Stimulated activated naive CD8-positive, alpha-beta T cell treated with anti-CD3 and anti-CD28 coated beads, Interleukin-15, Interleukin-2, amounts not matched to agents 100 ng/mL and 50 ng/mL, for 24 hours (primary cell): ENCODE measurements around the gene TXNDC5.
"Not testable (repeated sequence)": the region's sequence is repeated elsewhere in the genome, so short reads cannot be mapped to it uniquely, and the experiment has no call there.

Source experiments
- H3K27ac Mint-ChIP-seq: one replicate; pipeline ENCODE4 v1.8.0; 2021; ENCODE audit warnings: mild to moderate bottlenecking, mixed read lengths
- H3K27me3 Mint-ChIP-seq: one replicate; pipeline ENCODE4 v1.8.0; 2021; ENCODE audit warnings: mixed read lengths
- H3K36me3 Mint-ChIP-seq: one replicate; pipeline ENCODE4 v1.8.0; 2021; ENCODE audit warnings: low read depth, mixed read lengths
- H3K4me1 Mint-ChIP-seq: one replicate; pipeline ENCODE4 v1.8.0; 2021; ENCODE audit warnings: low read depth, mixed read lengths
- H3K4me3 Mint-ChIP-seq: one replicate; pipeline ENCODE4 v1.8.0; 2021; ENCODE audit warnings: mild to moderate bottlenecking, mixed read lengths
- H3K9me3 Mint-ChIP-seq: one replicate; pipeline ENCODE4 v1.8.0; 2021; ENCODE audit warnings: mixed read lengths

The TXNDC5 gene

GRCh38 chr6:7905416-7905815, 5.2 kb downstream of the TXNDC5 start:
- H3K36me3 Mint-ChIP-seq: peaks cover 71% of the 10 kb centered on the region
- H3K9me3 Mint-ChIP-seq: no peaks in the 10 kb centered on the region
- no peak overlapping the region for H3K4me3 Mint-ChIP-seq
- H3K4me1 Mint-ChIP-seq: peaks cover 11% of the 10 kb centered on the region
- no peaks in the 10 kb centered on the region for H3K27me3 Mint-ChIP-seq
- H3K27ac Mint-ChIP-seq: no peak overlapping the region

GRCh38 chr6:7904654-7905319, 5.8 kb downstream of the TXNDC5 start:
- H3K4me1 Mint-ChIP-seq: peaks cover 11% of the 10 kb centered on the region
- no peak overlapping the region for H3K27ac Mint-ChIP-seq
- peaks cover 77% of the 10 kb centered on the region for H3K36me3 Mint-ChIP-seq
- no peak overlapping the region for H3K4me3 Mint-ChIP-seq
- no peaks in the 10 kb centered on the region for H3K27me3 Mint-ChIP-seq
- no peaks in the 10 kb centered on the region for H3K9me3 Mint-ChIP-seq

- H3K27me3 Mint-ChIP-seq: no peaks in the 10 kb centered on the region
- no peaks in the 10 kb centered on the region for H3K9me3 Mint-ChIP-seq
- H3K4me3 Mint-ChIP-seq: no peak overlapping the region
- H3K27ac Mint-ChIP-seq: no peak overlapping the region
- H3K36me3 Mint-ChIP-seq: peaks cover 76% of the 10 kb centered on the region
- H3K4me1 Mint-ChIP-seq: peaks cover 8% of the 10 kb centered on the region
Observed at GRCh38 chr6:7903673-7904072, 6.9 kb downstream of the TXNDC5 start.

GRCh38 chr6:7902867-7903266, 7.7 kb downstream of the TXNDC5 start:
- H3K4me3 Mint-ChIP-seq: no peak overlapping the region
- H3K9me3 Mint-ChIP-seq: no peaks in the 10 kb centered on the region
- H3K27ac Mint-ChIP-seq: no peak overlapping the region
- peaks cover 81% of the 10 kb centered on the region for H3K36me3 Mint-ChIP-seq
- peaks cover 5% of the 10 kb centered on the region for H3K4me1 Mint-ChIP-seq
- no peaks in the 10 kb centered on the region for H3K27me3 Mint-ChIP-seq

- Mint-ChIP-seq H3K27ac (no peak overlapping the region), H3K9me3 (no peaks in the 10 kb centered on the region), H3K27me3 (no peaks in the 10 kb centered on the region), H3K36me3 (peaks cover 82% of the 10 kb centered on the region), H3K4me3 (no peak overlapping the region), H3K4me1 (no peaks in the 10 kb centered on the region)
Observed at GRCh38 chr6:7902221-7902620, 8.4 kb downstream of the TXNDC5 start.

GRCh38 chr6:7901780-7902179, 8.8 kb downstream of the TXNDC5 start:
- no peak overlapping the region for H3K4me3 Mint-ChIP-seq
- H3K27ac Mint-ChIP-seq: no peak overlapping the region
- no peaks in the 10 kb centered on the region for H3K27me3 Mint-ChIP-seq
- peaks cover 84% of the 10 kb centered on the region for H3K36me3 Mint-ChIP-seq
- no peaks in the 10 kb centered on the region for H3K4me1 Mint-ChIP-seq
- H3K9me3 Mint-ChIP-seq: no peaks in the 10 kb centered on the region

- Mint-ChIP-seq H3K4me3 (no peak overlapping the region), H3K9me3 (no peaks in the 10 kb centered on the region), H3K36me3 (peaks cover 84% of the 10 kb centered on the region), H3K27me3 (no peaks in the 10 kb centered on the region), H3K27ac (no peak overlapping the region), H3K4me1 (no peaks in the 10 kb centered on the region)
Observed at GRCh38 chr6:7901056-7901455, 9.5 kb downstream of the TXNDC5 start.

- Mint-ChIP-seq H3K27me3 (no peaks in the 10 kb centered on the region), H3K27ac (no peak overlapping the region), H3K4me3 (no peak overlapping the region), H3K4me1 (no peaks in the 10 kb centered on the region), H3K36me3 (peaks cover 89% of the 10 kb centered on the region), H3K9me3 (no peaks in the 10 kb centered on the region)
Observed at GRCh38 chr6:7900621-7901020, 10.0 kb downstream of the TXNDC5 start.

- no peaks in the 10 kb centered on the region for H3K9me3 Mint-ChIP-seq
- H3K27ac Mint-ChIP-seq: no peak overlapping the region
- H3K36me3 Mint-ChIP-seq: peaks cover 91% of the 10 kb centered on the region
- H3K27me3 Mint-ChIP-seq: no peaks in the 10 kb centered on the region
- no peak overlapping the region for H3K4me3 Mint-ChIP-seq
- no peaks in the 10 kb centered on the region for H3K4me1 Mint-ChIP-seq
Observed at GRCh38 chr6:7899889-7900213, 10.7 kb downstream of the TXNDC5 start.

- Mint-ChIP-seq H3K4me1 (no peaks in the 10 kb centered on the region), H3K4me3 (no peak overlapping the region), H3K9me3 (no peaks in the 10 kb centered on the region), H3K36me3 (peaks cover 91% of the 10 kb centered on the region), H3K27ac (no peak overlapping the region), H3K27me3 (no peaks in the 10 kb centered on the region)
Observed at GRCh38 chr6:7899101-7899888, 11.3 kb downstream of the TXNDC5 start.

- not testable (repeated sequence) for H3K9me3 Mint-ChIP-seq, H3K4me1 Mint-ChIP-seq, H3K27ac Mint-ChIP-seq, H3K4me3 Mint-ChIP-seq, H3K27me3 Mint-ChIP-seq
- peaks cover 92% of the 10 kb centered on the region for H3K36me3 Mint-ChIP-seq
Observed at GRCh38 chr6:7898193-7898586, 12.4 kb downstream of the TXNDC5 start.

GRCh38 chr6:7897461-7898192, 13.0 kb downstream of the TXNDC5 start:
- Mint-ChIP-seq H3K4me1 (no peaks in the 10 kb centered on the region), H3K4me3 (no peak overlapping the region), H3K27me3 (no peaks in the 10 kb centered on the region), H3K36me3 (peaks cover 90% of the 10 kb centered on the region), H3K9me3 (no peaks in the 10 kb centered on the region), H3K27ac (no peak overlapping the region)

GRCh38 chr6:7896465-7896987, 14.1 kb downstream of the TXNDC5 start:
- peaks cover 90% of the 10 kb centered on the region for H3K36me3 Mint-ChIP-seq
- H3K4me1 Mint-ChIP-seq: no peaks in the 10 kb centered on the region
- no peak overlapping the region for H3K4me3 Mint-ChIP-seq
- H3K9me3 Mint-ChIP-seq: no peaks in the 10 kb centered on the region
- H3K27ac Mint-ChIP-seq: no peak overlapping the region
- no peaks in the 10 kb centered on the region for H3K27me3 Mint-ChIP-seq

- Mint-ChIP-seq H3K9me3 (no peaks in the 10 kb centered on the region), H3K4me1 (no peaks in the 10 kb centered on the region), H3K36me3 (peaks cover 91% of the 10 kb centered on the region), H3K27ac (no peak overlapping the region), H3K27me3 (no peaks in the 10 kb centered on the region), H3K4me3 (no peak overlapping the region)
Observed at GRCh38 chr6:7895125-7895423, 15.5 kb downstream of the TXNDC5 start.
